T-helper 1 cell treated with Interleukin-12 subunit alpha and Interleukin-12 subunit beta and Interleukin-4 antibody, amounts not matched to agents 30 ng/mL and 1 ng/mL, for 36 hours (primary cell): Measurements from ENCODE around the gene SPDYE2B. TPM values are rescaled to one million over a fixed set of nuclear protein-coding genes. Genes with fewer than 3 reads are reported as not detected.
"Not testable (repeated sequence)": the region's sequence is repeated elsewhere in the genome, so short reads cannot be mapped to it uniquely, and the experiment has no call there.

ENCODE experiments used
- intact Hi-C: fragments of 100-400 bp; cut with micrococcal nuclease; formaldehyde crosslinking; loops from one replicate; pipeline ENCODE4 v1.15.1; 2024
- total RNA-seq: library from RNA; stranded (reverse); gene quantifications from 2 replicates; pipeline ENCODE4 v1.2.3, GENCODE V29; 2022

SPDYE2B gene
- total RNA-seq, 1 donor from 2014 or later, result not detected

GRCh38 chr7:102698962-102699750 lies 49.0 kb downstream of the SPDYE2B start:
- intact Hi-C loops, result not testable (repeated sequence)

Other genes starting within 250 kb of the SPDYE2B start
- gene ORAI2, start 216.7 kb upstream of the SPDYE2B start, total RNA-seq, result 82.5 and 84.9 TPM in 2 replicates
- gene ALKBH4, start 185.5 kb upstream of the SPDYE2B start, total RNA-seq, result 10.3 and 11.4 TPM in 2 replicates
- gene LRWD1, start 185.3 kb upstream of the SPDYE2B start, total RNA-seq, result 27.3 and 30.7 TPM in 2 replicates
- 46.6 and 47.9 TPM in 2 replicates for gene POLR2J, start 171.4 kb upstream of the SPDYE2B start, total RNA-seq
- gene RASA4B, start 132.5 kb upstream of the SPDYE2B start, total RNA-seq, result 11.3 and 16.1 TPM in 2 replicates
- gene UPK3BL2, start 106.6 kb upstream of the SPDYE2B start, total RNA-seq, result 25.7 and 29.3 TPM in 2 replicates
- 0.12 TPM in 1 of 2 replicates, not detected in the other for gene SPDYE2, start 99.1 kb upstream of the SPDYE2B start, total RNA-seq
- gene POLR2J3, start 77.7 kb upstream of the SPDYE2B start, total RNA-seq, result 63.1 and 67.8 TPM in 2 replicates
- 35.6 and 35.7 TPM in 2 replicates for gene RASA4, start 33.6 kb upstream of the SPDYE2B start, total RNA-seq
- gene UPK3BL1, start 7.5 kb upstream of the SPDYE2B start, total RNA-seq, result 16.0 and 19.1 TPM in 2 replicates
- 20.3 and 20.4 TPM in 2 replicates for gene POLR2J2, start 21.3 kb downstream of the SPDYE2B start, total RNA-seq
- gene FAM185A, start 98.7 kb downstream of the SPDYE2B start, total RNA-seq, result 6.7 and 7.0 TPM in 2 replicates